CMK (cell line): ENCODE results near the gene MLIP.
"Not testable (repeated sequence)": the region's sequence is repeated elsewhere in the genome, so short reads cannot be mapped to it uniquely, and the experiment has no call there.

Experiments
- DNase-seq: peaks from one replicate; pipeline ENCODE4 v3.0.0-alpha.2; 2010; ENCODE audit warnings: low read depth

Gene MLIP

GRCh38 chr6:54140811-54141210 lies 29.6 kb downstream of the MLIP start:
- DNase-seq: no peak

- DNase-seq: no peak
Observed at GRCh38 chr6:54142889-54143519, 31.8 kb downstream of the MLIP start.

GRCh38 chr6:54151861-54152260 lies 40.6 kb downstream of the MLIP start:
- DNase-seq: no peak

GRCh38 chr6:54156650-54157250 lies 45.5 kb downstream of the MLIP start:
- no peak for DNase-seq

- DNase-seq: no peak
Observed at GRCh38 chr6:54157405-54157804, 46.2 kb downstream of the MLIP start.

GRCh38 chr6:54173089-54173488 lies 61.8 kb downstream of the MLIP start:
- DNase-seq: no peak

GRCh38 chr6:54179152-54179551 lies 67.9 kb downstream of the MLIP start:
- DNase-seq: no peak

GRCh38 chr6:54183616-54184015 lies 72.4 kb downstream of the MLIP start:
- DNase-seq: no peak

GRCh38 chr6:54185885-54186284 lies 74.6 kb downstream of the MLIP start:
- DNase-seq: no peak

GRCh38 chr6:54188846-54189245 lies 77.6 kb downstream of the MLIP start:
- no peak for DNase-seq

- no peak for DNase-seq
Observed at GRCh38 chr6:54191461-54191860, 80.2 kb downstream of the MLIP start.

GRCh38 chr6:54192993-54193392 lies 81.8 kb downstream of the MLIP start:
- DNase-seq: no peak

GRCh38 chr6:54193560-54193959 lies 82.3 kb downstream of the MLIP start:
- no peak for DNase-seq

GRCh38 chr6:54194067-54194466 lies 82.8 kb downstream of the MLIP start:
- DNase-seq: no peak

GRCh38 chr6:54195637-54196036 lies 84.4 kb downstream of the MLIP start:
- DNase-seq: no peak

- DNase-seq: no peak
Observed at GRCh38 chr6:54196905-54197304, 85.7 kb downstream of the MLIP start.

- DNase-seq: no peak
Observed at GRCh38 chr6:54198134-54198533, 86.9 kb downstream of the MLIP start.

GRCh38 chr6:54203474-54204035 lies 92.3 kb downstream of the MLIP start:
- DNase-seq: not testable (repeated sequence)

GRCh38 chr6:54204921-54205591 lies 93.8 kb downstream of the MLIP start:
- DNase-seq: no peak

GRCh38 chr6:54206510-54206909 lies 95.3 kb downstream of the MLIP start:
- no peak for DNase-seq

GRCh38 chr6:54209983-54210382 lies 98.7 kb downstream of the MLIP start:
- not testable (repeated sequence) for DNase-seq

GRCh38 chr6:54214286-54214685 lies 103.0 kb downstream of the MLIP start:
- DNase-seq: no peak

GRCh38 chr6:54216336-54216735 lies 105.1 kb downstream of the MLIP start:
- DNase-seq: no peak
